ENCODE results near the gene ST14. TPM values are rescaled to one million over a fixed set of nuclear protein-coding genes. Genes with fewer than 3 reads are reported as not detected.

Gene ST14
- total RNA-seq, 3 donors from 2014 or later (not counting 1 experiment from before 2014, with no cell fraction given) = 0.61 to 1.9 (median 1.0) TPM

GRCh38 chr11:130164221-130164570, 4.6 kb downstream of the ST14 start:
- Mint-ChIP-seq H3K36me3 (peaks cover 1% of the 10 kb centered on the region), H3K4me3 (no peak overlapping the region), H3K9me3 (no peaks in the 10 kb centered on the region), H3K27me3 (ENCODE audit: low read depth in 2 of 2) (peaks cover 20 to 35% of the 10 kb centered on the region in 2 donors), H3K27ac (no peak overlapping the region), H3K4me1 (peaks cover 1 to 2% of the 10 kb centered on the region in 2 donors)
- no peak for DNase-seq
- no peak overlapping the region for H3K4me3 ChIP-seq (ENCODE audit: low read length)
- TF ChIP-seq CTCF (IDR thresholded peaks at IDR 0.05) = no peak
- intact Hi-C loops (cut with micrococcal nuclease) = no loop called here
- peaks cover 36% of the 10 kb centered on the region for H3K4me1 ChIP-seq (ENCODE audit: control insufficient read depth, insufficient read depth, low read length)
- WGBS (ENCODE audit: insufficient coverage) = 68% methylated on average over 2 of the region's 2 CpGs
- H3K36me3 ChIP-seq (ENCODE audit: control insufficient read depth, insufficient read depth, low read length) = no peaks in the 10 kb centered on the region
- no peak overlapping the region for H3K27ac ChIP-seq (ENCODE audit: low read length)
- no peak for ATAC-seq
- no peaks in the 10 kb centered on the region for H3K27me3 ChIP-seq (ENCODE audit: control insufficient read depth, insufficient read depth, low read length)
- no peaks in the 10 kb centered on the region for H3K9me3 ChIP-seq (ENCODE audit: control insufficient read depth, insufficient read depth, low read length)

GRCh38 chr11:130165601-130166456, 6.2 kb downstream of the ST14 start:
- no peak overlapping the region for H3K4me3 ChIP-seq (ENCODE audit: low read length)
- H3K36me3 ChIP-seq (ENCODE audit: control insufficient read depth, insufficient read depth, low read length) = no peaks in the 10 kb centered on the region
- WGBS (ENCODE audit: insufficient coverage) = 67% methylated on average over 6 of the region's 9 CpGs
- no peaks in the 10 kb centered on the region for H3K27me3 ChIP-seq (ENCODE audit: control insufficient read depth, insufficient read depth, low read length)
- no peaks in the 10 kb centered on the region for H3K36me3 Mint-ChIP-seq
- ATAC-seq (peak; percentile 29 to 78 (median 59)), DNase-seq (no peak)
- intact Hi-C loops (cut with micrococcal nuclease) = no loop called here
- H3K27ac Mint-ChIP-seq = no peak overlapping the region
- H3K27me3 Mint-ChIP-seq (ENCODE audit: low read depth in 2 of 2) = peaks cover 25 to 32% of the 10 kb centered on the region in 2 donors
- no peak for TF ChIP-seq CTCF (IDR thresholded peaks at IDR 0.05)
- no peaks in the 10 kb centered on the region for H3K9me3 Mint-ChIP-seq
- H3K4me3 Mint-ChIP-seq = no peak overlapping the region
- H3K4me1 Mint-ChIP-seq = no peaks in the 10 kb centered on the region
- peaks cover 26% of the 10 kb centered on the region for H3K4me1 ChIP-seq (ENCODE audit: control insufficient read depth, insufficient read depth, low read length)
- no peaks in the 10 kb centered on the region for H3K9me3 ChIP-seq (ENCODE audit: control insufficient read depth, insufficient read depth, low read length)
- peak overlapping the region; percentile 61 for H3K27ac ChIP-seq (ENCODE audit: low read length)

GRCh38 chr11:130166457-130166784, 6.8 kb downstream of the ST14 start:
- no peak overlapping the region for H3K4me3 ChIP-seq (ENCODE audit: low read length)
- Mint-ChIP-seq H3K4me3 (no peak overlapping the region), H3K4me1 (no peaks in the 10 kb centered on the region), H3K27ac (no peak overlapping the region), H3K9me3 (no peaks in the 10 kb centered on the region), H3K27me3 (ENCODE audit: low read depth in 2 of 2) (peaks cover 20 to 29% of the 10 kb centered on the region in 2 donors), H3K36me3 (no peaks in the 10 kb centered on the region)
- intact Hi-C loops (cut with micrococcal nuclease) = no loop called here
- TF ChIP-seq CTCF (IDR thresholded peaks at IDR 0.05) = no peak
- peaks cover 20% of the 10 kb centered on the region for H3K4me1 ChIP-seq (ENCODE audit: control insufficient read depth, insufficient read depth, low read length)
- no peaks in the 10 kb centered on the region for H3K27me3 ChIP-seq (ENCODE audit: control insufficient read depth, insufficient read depth, low read length)
- no peak for DNase-seq
- H3K9me3 ChIP-seq (ENCODE audit: control insufficient read depth, insufficient read depth, low read length) = no peaks in the 10 kb centered on the region
- H3K36me3 ChIP-seq (ENCODE audit: control insufficient read depth, insufficient read depth, low read length) = no peaks in the 10 kb centered on the region
- peak overlapping the region; percentile 61 for H3K27ac ChIP-seq (ENCODE audit: low read length)
- 59% methylated on average over 4 of the region's 4 CpGs for WGBS (ENCODE audit: insufficient coverage)
- ATAC-seq = peak in 1 of 3 donors; percentile 52

GRCh38 chr11:130167146-130167545, 7.6 kb downstream of the ST14 start:
- Histone ChIP-seq H3K27me3 (ENCODE audit: control insufficient read depth, insufficient read depth, low read length) (no peaks in the 10 kb centered on the region), H3K9me3 (ENCODE audit: control insufficient read depth, insufficient read depth, low read length) (no peaks in the 10 kb centered on the region), H3K36me3 (ENCODE audit: control insufficient read depth, insufficient read depth, low read length) (no peaks in the 10 kb centered on the region), H3K4me1 (ENCODE audit: control insufficient read depth, insufficient read depth, low read length) (peaks cover 15% of the 10 kb centered on the region), H3K27ac (ENCODE audit: low read length) (no peak overlapping the region), H3K4me3 (ENCODE audit: low read length) (no peak overlapping the region)
- Mint-ChIP-seq H3K4me3 (no peak overlapping the region), H3K27ac (no peak overlapping the region), H3K36me3 (no peaks in the 10 kb centered on the region), H3K27me3 (ENCODE audit: low read depth in 2 of 2) (peaks cover 12 to 22% of the 10 kb centered on the region in 2 donors), H3K4me1 (no peaks in the 10 kb centered on the region), H3K9me3 (no peaks in the 10 kb centered on the region)
- DNase-seq (no peak), ATAC-seq (no peak)
- TF ChIP-seq CTCF (IDR thresholded peaks at IDR 0.05) = no peak
- no CpG with 5 or more reads among the region's 3 CpGs for WGBS (ENCODE audit: insufficient coverage)
- intact Hi-C loops (cut with micrococcal nuclease) = no loop called here

Measured in natural killer cell (primary cell).